ENCODE results near the gene SLC66A3.

Gene SLC66A3

DNA sequence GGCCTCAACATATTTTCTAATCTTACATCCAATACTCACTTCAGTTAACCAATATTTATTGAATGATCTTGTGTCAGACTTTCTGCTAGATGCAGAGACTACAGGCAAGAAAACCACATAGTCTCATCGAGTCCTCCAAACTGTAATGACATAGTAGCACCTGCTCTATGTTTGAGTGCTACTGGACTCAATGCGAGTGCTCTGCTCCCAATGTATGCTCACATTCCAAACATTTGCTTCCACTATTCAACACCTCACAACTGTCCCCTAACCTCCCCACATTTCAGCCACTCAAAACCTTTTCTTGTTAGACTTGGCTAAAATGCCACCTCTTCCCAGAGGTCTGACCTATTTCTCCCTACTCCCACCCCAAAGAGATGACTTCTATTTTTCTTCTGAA is 65.2 kb downstream of the SLC66A3 start:
- DNase-seq: no peak

DNA sequence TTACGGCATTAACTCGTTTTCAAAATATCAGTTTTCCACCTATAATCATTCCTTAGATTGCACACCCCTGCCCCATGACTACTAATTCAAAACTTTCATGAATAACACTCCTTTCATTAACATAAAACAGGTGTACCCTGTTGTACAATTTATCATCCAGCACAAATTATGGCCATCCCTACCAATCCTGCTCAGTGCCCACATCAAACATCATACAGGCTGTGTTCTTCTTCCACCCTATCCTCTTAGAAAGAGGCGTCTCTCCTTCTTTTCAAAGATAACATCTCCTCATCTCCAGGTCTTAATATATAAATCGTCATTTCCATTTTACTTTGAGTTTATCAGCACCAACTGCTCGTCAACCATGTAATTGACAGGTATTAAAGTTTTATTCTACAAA is 67.6 kb downstream of the SLC66A3 start:
- no peak for DNase-seq

DNA sequence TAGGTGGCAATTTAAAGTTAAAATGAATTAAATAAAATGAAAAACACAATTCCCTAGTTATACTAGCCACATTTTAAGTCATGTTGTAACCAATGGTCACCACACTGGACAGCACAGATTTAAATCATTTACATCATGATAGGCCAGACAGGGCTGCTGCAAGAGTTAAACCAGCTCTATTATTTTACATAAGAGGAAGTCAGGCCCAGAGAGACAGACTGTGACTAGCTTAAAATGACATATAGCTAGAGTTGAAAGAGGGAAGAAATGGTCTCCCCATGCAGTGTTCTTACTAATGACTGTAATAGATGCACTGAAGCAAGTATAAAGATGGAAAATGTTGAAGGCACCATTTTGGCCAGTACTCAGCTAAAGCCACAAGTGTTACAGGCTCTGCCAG is 69.6 kb downstream of the SLC66A3 start:
- DNase-seq: no peak

DNA sequence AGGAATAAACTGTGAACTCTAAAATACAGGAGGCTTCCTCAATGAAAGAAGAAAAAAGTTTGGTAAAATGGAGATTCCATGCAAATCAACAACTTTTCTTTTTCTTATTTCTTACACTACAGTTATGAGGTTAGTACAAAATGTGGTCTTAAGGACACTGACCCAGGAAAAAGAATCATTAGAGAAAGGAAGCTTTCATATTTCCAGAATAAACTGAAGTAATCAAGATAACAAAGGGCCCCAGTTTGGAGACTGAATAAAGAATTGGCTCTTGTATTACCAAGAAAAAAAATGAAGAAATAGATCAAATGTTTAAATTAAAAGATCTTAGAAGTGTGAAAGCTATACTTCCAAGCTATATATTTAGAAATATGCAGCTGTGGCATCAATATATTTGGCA is 72.3 kb downstream of the SLC66A3 start:
- no peak for DNase-seq

Measured in NCI-H748 treated with DMSO at 0.1 percent for 48 hours (cell line).